HG02840 (cell line): ENCODE measurements around the gene GCK.

ENCODE experiments used
- ATAC-seq: cut with Tn5 transposase; IDR thresholded peaks from one replicate; pipeline ENCODE4 v1.9.1; 2021; ENCODE audit warnings: mild to moderate bottlenecking, moderate library complexity, moderate number of reproducible peaks; ENCODE audit not compliant: unreplicated experiment, low FRiP score

GCK gene

GRCh38 chr7:44223362-44224079, 34.3 kb upstream of the GCK start:
- ATAC-seq, result no peak

- no peak for ATAC-seq
Measured at GRCh38 chr7:44222776-44223261, 33.6 kb upstream of the GCK start.

GRCh38 chr7:44222074-44222473, 32.8 kb upstream of the GCK start:
- ATAC-seq, result no peak

GRCh38 chr7:44221231-44221791, 32.1 kb upstream of the GCK start:
- no peak for ATAC-seq

GRCh38 chr7:44220358-44221112, 31.3 kb upstream of the GCK start:
- no peak for ATAC-seq

GRCh38 chr7:44220046-44220357, 30.8 kb upstream of the GCK start:
- ATAC-seq, result no peak

- no peak for ATAC-seq
Measured at GRCh38 chr7:44219371-44220045, 30.3 kb upstream of the GCK start.

- no peak for ATAC-seq
Measured at GRCh38 chr7:44218418-44219201, 29.4 kb upstream of the GCK start.

- ATAC-seq, result no peak
Measured at GRCh38 chr7:44217852-44218402, 28.7 kb upstream of the GCK start.

- ATAC-seq, result no peak
Measured at GRCh38 chr7:44217223-44217714, 28.0 kb upstream of the GCK start.

GRCh38 chr7:44216521-44217222, 27.4 kb upstream of the GCK start:
- no peak for ATAC-seq

GRCh38 chr7:44216019-44216418, 26.8 kb upstream of the GCK start:
- ATAC-seq, result no peak

GRCh38 chr7:44215531-44215930, 26.3 kb upstream of the GCK start:
- no peak for ATAC-seq

GRCh38 chr7:44213877-44214388, 24.7 kb upstream of the GCK start:
- no peak for ATAC-seq

- no peak for ATAC-seq
Measured at GRCh38 chr7:44213206-44213876, 24.1 kb upstream of the GCK start.

GRCh38 chr7:44212581-44213184, 23.4 kb upstream of the GCK start:
- ATAC-seq, result no peak

- ATAC-seq, result no peak
Measured at GRCh38 chr7:44212018-44212417, 22.8 kb upstream of the GCK start.

- no peak for ATAC-seq
Measured at GRCh38 chr7:44211126-44211675, 22.0 kb upstream of the GCK start.
